GM18519 (cell line): ENCODE data around the gene TTYH1.
"Not testable (repeated sequence)": the region's sequence is repeated elsewhere in the genome, so short reads cannot be mapped to it uniquely, and the experiment has no call there.

Experiments
- ATAC-seq: cut with Tn5 transposase; IDR thresholded peaks from one replicate; pipeline ENCODE4 v1.9.1; 2021; ENCODE audit warnings: mild to moderate bottlenecking, moderate library complexity; ENCODE audit not compliant: unreplicated experiment, low FRiP score

Gene TTYH1

GRCh38 chr19:54436031-54436523 lies 20.8 kb downstream of the TTYH1 start:
- no peak for ATAC-seq

- ATAC-seq, result no peak
These were observed 21.5 kb downstream of the TTYH1 start for GRCh38 chr19:54436628-54437252.

DNA sequence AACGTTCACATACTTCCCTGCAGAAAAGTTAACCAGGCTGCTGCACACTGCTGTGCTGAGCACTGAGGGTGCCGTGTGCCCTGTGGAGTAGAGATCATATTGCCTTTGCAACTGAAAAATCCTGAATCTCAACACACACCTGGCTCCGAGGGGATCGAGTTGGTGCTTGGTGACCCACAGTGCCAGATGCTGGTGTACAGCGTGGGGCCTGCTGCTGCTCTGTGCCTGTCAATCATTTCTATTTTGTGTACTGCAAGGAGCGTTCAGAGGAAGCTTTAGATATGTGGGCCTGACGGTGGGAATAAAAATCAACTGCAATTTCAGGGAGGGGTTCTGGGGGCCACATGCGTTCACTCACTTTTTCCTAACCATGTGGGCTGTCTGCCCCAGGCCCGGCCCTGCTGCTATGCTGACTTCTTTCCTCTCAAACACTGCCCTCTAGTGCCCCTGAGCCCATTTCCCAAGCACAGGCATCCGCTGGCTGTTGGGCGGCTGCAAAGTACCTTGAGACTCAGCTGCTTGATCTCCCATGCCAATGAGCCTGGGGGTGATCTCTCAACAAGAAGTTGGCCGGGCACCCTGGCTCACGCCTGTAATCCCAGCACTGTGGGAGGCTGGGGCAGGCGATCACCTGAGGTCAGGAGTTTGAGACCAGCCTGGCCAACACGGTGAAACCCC lies 24.0 kb downstream of the TTYH1 start:
- ATAC-seq, result no peak

DNA sequence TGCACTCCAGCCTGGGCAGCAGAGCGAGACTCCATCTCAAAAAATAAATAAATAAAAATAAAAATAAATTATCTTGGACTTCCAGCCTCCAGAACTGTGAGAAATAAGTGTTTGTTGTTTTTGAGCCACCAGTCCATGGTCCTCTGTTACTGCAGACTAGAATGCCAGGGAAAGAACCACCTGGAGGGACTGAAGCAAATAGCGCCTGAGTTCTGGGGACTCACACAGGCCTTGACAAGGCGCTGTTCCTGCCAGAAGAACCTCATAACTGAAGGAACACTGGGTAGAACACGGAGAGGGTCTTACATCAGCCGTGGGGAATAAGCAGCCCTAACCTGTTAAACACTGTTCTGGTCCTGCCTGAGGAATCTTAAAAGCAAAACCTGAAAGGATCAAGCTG lies 25.4 kb downstream of the TTYH1 start:
- ATAC-seq, result no peak

- ATAC-seq, result no peak
These were observed 29.5 kb downstream of the TTYH1 start for GRCh38 chr19:54444737-54445136.

- ATAC-seq, result not testable (repeated sequence)
These were observed 31.1 kb downstream of the TTYH1 start for GRCh38 chr19:54446349-54446748.

GRCh38 chr19:54448040-54448773 lies 32.9 kb downstream of the TTYH1 start:
- no peak for ATAC-seq

- peak; percentile 79 for ATAC-seq
These were observed 33.8 kb downstream of the TTYH1 start, which contains the start of gene LENG8 for GRCh38 chr19:54448774-54449700. LENG8 (plus strand) TSS chr19:54449199; CDS start chr19:54451345, 2,146 bp downstream.

DNA sequence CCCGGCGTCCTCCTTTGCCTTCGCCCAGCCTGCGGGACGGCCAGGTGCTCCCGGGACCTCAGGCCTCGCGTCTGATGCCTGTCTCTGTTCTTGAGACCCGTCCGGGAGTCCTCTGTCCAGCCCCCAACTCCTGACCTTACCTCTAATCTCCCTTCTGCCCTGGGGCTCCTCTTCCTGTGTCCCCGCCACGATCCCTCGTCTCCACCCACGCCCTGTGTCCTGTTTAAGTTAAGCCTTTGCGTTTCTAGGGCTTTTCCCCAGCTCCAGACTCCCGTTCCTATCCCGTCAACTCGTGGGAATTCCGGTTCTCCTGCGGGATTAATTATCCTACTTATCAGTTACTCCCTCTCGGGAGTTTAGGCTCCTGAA lies 34.4 kb downstream of the TTYH1 start:
- ATAC-seq, result no peak

DNA sequence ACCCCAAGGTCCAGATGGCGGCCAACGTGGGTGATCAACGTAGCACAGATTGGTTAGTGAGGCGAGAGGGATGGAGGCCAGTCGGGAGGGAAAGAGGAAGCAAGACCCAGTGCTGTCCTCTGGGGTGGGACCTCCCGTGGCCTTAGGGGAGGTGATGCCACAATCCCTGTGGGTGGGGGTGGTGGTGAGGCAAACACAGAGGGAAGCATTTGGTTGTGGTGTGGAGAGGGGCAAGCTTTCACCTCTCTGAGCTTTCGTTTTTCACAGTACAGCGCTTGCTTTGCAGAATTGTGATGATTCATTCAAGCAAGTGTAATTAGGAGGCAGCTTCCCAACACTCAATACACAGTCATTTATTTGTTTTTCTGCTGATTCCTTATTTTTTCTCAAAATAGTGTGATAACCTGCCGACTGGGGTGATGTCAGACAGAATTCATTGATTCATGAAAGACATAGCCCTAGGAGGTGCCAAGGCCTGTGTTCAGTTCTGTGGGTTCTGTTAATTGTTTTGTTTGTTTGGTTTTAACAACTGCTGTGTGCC lies 36.1 kb downstream of the TTYH1 start:
- no peak for ATAC-seq

GRCh38 chr19:54451997-54452396 lies 36.7 kb downstream of the TTYH1 start:
- no peak for ATAC-seq

GRCh38 chr19:54452626-54453025 lies 37.4 kb downstream of the TTYH1 start:
- no peak for ATAC-seq

- no peak for ATAC-seq
These were observed 38.9 kb downstream of the TTYH1 start for GRCh38 chr19:54453921-54454780.

GRCh38 chr19:54454781-54455675 lies 39.8 kb downstream of the TTYH1 start:
- no peak for ATAC-seq

- no peak for ATAC-seq
These were observed 40.6 kb downstream of the TTYH1 start for GRCh38 chr19:54455786-54456422.

- ATAC-seq, result no peak
These were observed 41.4 kb downstream of the TTYH1 start for GRCh38 chr19:54456423-54457373.
